H1 (cell line): Measurements from ENCODE around the gene LAMTOR3.

Experiments used
- CBX8 ChIP-seq: fragments of 300-800, 300-1000 bp; sonication (generic); IDR thresholded peaks from 2 replicates; pipeline ENCODE4 v1.7.1; 2016; ENCODE audit warnings: low read depth, low read length, borderline replicate concordance
- CTCF ChIP-seq, 3 experiments: IDR thresholded peaks; 1 replicate in 2 of 3; 2 replicates in 1 of 3; pipeline versions ENCODE4 v1.5.1 to v1.6.1; 2011; ENCODE audit warnings: low read length in 3 of 3, mild to moderate bottlenecking in 3 of 3, inconsistent platforms in 2 of 3, low read depth in 1 of 3, moderate library complexity in 1 of 3; ENCODE audit not compliant: insufficient read depth in 1 of 3; ENCODE audit errors: control extremely low read depth in 1 of 3
- JUN ChIP-seq: IDR thresholded peaks from 2 replicates; pipeline ENCODE4 v1.6.1; 2011; ENCODE audit warnings: low read depth, mild to moderate bottlenecking, improper control_type of control experiment, low read length
- POLR2A ChIP-seq, 2 experiments: IDR thresholded peaks; 1 replicate in 1 of 2; 2 replicates in 1 of 2; pipeline ENCODE4 v1.6.1; 2011; ENCODE audit warnings: low read depth in 2 of 2, low read length in 2 of 2, mild to moderate bottlenecking in 2 of 2; ENCODE audit errors: control extremely low read depth in 1 of 2
- POLR2AphosphoS5 ChIP-seq: IDR thresholded peaks from 2 replicates; pipeline ENCODE4 v1.6.1; 2011; ENCODE audit warnings: low read depth, low read length
- RFX5 ChIP-seq: IDR thresholded peaks from 2 replicates; pipeline ENCODE4 v1.6.1; 2011; ENCODE audit warnings: low read depth, low read length, improper control_type of control experiment, borderline replicate concordance
- SRF ChIP-seq: IDR thresholded peaks from 2 replicates; pipeline ENCODE4 v1.6.1; 2011; ENCODE audit warnings: mild to moderate bottlenecking, low read depth, low read length, moderate library complexity

- no peak for TF ChIP-seq CTCF (IDR thresholded peaks at IDR 0.05; ENCODE audit: control extremely low read depth in 1 of 3, insufficient read depth in 1 of 3, low read depth in 1 of 3, low read length in 3 of 3)
- TF ChIP-seq SRF: no peak
- no peak for TF ChIP-seq POLR2AphosphoS5
- no peak for TF ChIP-seq RFX5
- TF ChIP-seq JUN: no peak
- no peak for TF ChIP-seq CBX8
- no peak for TF ChIP-seq POLR2A (IDR thresholded peaks at IDR 0.05; ENCODE audit: control extremely low read depth in 1 of 2, low read depth in 2 of 2, low read length in 2 of 2)
These were observed 1.2 kb downstream of the LAMTOR3 start for GRCh38 chr4:99893029-99893428.
